ENCODE results near the gene RNU1-3. TPM values are rescaled to one million over a fixed set of nuclear protein-coding genes. Genes with fewer than 3 reads are reported as not detected.
"Not testable (repeated sequence)": the region's sequence is repeated elsewhere in the genome, so short reads cannot be mapped to it uniquely, and the experiment has no call there.

The RNU1-3 gene
- total and polyA plus RNA-seq, 4 donors = 7,231 to 8,154 TPM; not detected in 2

DNA sequence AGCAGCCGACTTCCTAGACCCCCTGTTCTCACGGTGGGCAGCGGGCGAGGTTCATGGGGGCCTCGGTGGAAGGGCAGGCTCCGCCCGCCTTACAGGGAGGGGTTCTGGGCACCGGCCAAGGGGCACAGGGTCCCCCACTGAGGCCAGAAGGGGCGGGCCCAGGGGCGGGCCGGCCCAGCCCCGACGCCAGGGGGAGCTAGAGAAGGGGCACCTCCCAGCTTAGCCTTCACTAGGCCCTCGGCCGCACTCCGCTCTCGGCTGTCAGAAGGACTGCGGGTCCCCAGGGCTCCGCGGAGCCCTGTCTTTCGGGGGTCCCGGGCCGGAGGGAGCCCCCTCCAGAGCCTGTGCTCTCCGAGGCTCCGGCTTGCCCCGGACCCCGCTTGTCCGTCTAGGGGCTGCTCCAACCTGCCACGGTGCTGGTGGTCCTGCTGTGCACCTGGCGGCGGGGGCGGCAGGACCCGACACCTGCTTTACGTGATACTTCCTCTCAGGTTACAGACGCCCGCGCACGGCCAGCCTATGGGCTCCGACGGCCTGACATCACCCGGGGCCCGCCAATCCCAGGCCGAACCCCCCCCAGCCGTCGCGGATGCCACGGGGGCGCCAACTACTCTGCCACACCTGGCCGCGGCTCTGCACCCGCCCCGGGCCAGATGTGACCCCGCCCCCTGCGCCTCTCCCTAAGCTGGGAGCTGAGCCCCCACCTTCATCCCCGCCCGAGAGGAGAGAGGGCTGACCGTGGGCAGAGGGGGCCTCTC is 33.6 kb upstream of the RNU1-3 start:
- DNase-seq; H3K36me3 ChIP-seq (ENCODE audit: control insufficient read depth in 1 of 2, insufficient read depth in 2 of 2, low read length in 1 of 2); intact Hi-C loops (cut with DNase I); H3K4me1 ChIP-seq (ENCODE audit: control insufficient read depth in 1 of 2, insufficient read depth in 2 of 2, low read length in 2 of 2); H3K4me3 ChIP-seq (ENCODE audit: low read length in 2 of 2); H3K9me3 ChIP-seq (ENCODE audit: control insufficient read depth, low read length); H3K27ac ChIP-seq (ENCODE audit: low read depth in 1 of 2, low read length in 2 of 2); ATAC-seq (ENCODE audit: low FRiP score); H3K27me3 ChIP-seq (ENCODE audit: control insufficient read depth in 1 of 2, insufficient read depth in 2 of 2, low read length in 1 of 2): not testable (repeated sequence)
- 0 to 6% methylated on average over 5 to 11 of the region's 57 CpGs for WGBS, 2 donors

DNA sequence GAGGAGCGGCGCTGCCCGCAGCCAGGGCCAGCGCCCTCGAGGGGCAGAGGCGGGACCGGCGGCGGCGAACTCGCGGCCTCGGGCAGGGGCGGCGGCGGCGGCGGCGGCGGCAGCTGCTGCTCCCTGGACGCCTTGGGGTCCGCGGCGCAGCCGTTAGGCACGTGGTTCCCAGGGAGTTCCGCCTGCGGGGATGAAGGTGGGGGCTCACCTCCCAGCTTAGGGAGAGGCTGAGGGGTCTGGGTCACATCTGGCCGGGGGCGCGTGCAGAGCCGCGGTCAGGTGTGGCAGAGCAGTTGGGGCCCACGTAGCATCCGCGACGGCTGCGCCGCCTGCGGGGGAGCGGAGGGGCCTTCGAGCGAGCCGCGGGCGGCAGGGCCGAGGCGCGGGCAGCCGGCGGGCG is 32.7 kb upstream of the RNU1-3 start:
- H3K27me3 ChIP-seq (ENCODE audit: control insufficient read depth in 1 of 2, insufficient read depth in 2 of 2, low read length in 1 of 2); ATAC-seq (ENCODE audit: low FRiP score); H3K9me3 ChIP-seq (ENCODE audit: control insufficient read depth, low read length); H3K4me1 ChIP-seq (ENCODE audit: control insufficient read depth in 1 of 2, insufficient read depth in 2 of 2, low read length in 2 of 2); H3K36me3 ChIP-seq (ENCODE audit: control insufficient read depth in 1 of 2, insufficient read depth in 2 of 2, low read length in 1 of 2); H3K27ac ChIP-seq (ENCODE audit: low read depth in 1 of 2, low read length in 2 of 2); H3K4me3 ChIP-seq (ENCODE audit: low read length in 2 of 2); intact Hi-C loops (cut with DNase I); DNase-seq: not testable (repeated sequence)
- 6 to 7% methylated on average over 31 to 51 of the region's 52 CpGs for WGBS, 2 donors

DNA sequence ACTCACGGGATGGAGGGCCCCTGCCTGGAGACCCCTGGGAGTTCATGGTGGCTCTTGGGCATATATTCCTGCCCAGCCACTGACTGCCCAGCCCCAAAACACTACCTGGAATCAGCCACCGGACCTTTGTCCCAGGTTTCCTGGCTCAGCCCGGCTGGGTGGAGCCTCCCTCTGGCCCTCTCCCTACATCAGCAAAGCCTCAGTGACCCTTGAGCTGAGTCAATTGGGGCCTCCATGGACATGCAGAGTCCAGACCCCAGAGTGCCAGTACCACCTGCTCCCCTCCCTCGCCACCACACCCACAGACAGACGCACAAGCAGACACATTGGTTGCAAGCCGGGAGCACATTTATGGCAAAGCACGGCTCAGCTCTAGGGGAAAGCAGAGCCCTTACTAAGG is 30.4 kb upstream of the RNU1-3 start:
- intact Hi-C loops (cut with DNase I); H3K27me3 ChIP-seq (ENCODE audit: control insufficient read depth in 1 of 2, insufficient read depth in 2 of 2, low read length in 1 of 2); H3K36me3 ChIP-seq (ENCODE audit: control insufficient read depth in 1 of 2, insufficient read depth in 2 of 2, low read length in 1 of 2); H3K4me3 ChIP-seq (ENCODE audit: low read length in 2 of 2); H3K4me1 ChIP-seq (ENCODE audit: control insufficient read depth in 1 of 2, insufficient read depth in 2 of 2, low read length in 2 of 2); H3K9me3 ChIP-seq (ENCODE audit: control insufficient read depth, low read length); DNase-seq; H3K27ac ChIP-seq (ENCODE audit: low read depth in 1 of 2, low read length in 2 of 2); ATAC-seq (ENCODE audit: low FRiP score): not testable (repeated sequence)
- 63 to 65% methylated on average over 4 of the region's 7 CpGs for WGBS, 2 donors

DNA sequence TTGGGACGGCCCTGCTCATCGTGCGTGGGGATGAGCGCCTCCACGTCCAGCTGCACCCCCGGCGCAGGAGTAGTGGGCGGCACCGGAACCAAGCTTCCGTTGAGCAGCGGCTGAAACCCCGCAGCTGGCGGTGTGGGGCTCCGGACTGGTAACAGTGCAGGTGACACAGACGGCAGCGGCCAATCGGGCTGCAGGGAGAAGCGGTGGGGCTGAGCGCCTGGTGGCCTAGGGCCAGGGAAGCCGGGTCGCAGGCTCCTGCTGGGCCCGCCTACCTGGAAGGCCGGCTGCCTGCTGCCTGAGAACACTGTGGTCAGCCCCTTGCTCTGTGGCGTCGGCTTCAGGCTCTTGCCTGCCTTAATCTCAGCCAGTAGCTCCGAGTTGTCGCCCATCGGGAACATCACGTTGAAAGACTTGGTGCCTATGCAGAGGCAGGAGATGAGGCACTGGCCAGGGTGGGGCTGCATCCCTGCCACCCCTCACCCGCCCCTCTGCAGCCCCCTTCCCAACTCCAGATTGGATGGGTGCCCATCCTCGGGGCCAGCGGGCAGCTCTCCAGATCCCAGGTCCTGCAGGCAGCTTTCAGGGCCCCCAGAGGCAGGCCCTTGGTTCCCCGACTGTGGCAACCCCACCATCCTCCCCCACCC is 29.9 kb upstream of the RNU1-3 start:
- DNase-seq = peak in 1 of 2 donors; percentile 73
- H3K9me3 ChIP-seq (ENCODE audit: control insufficient read depth, low read length); H3K4me1 ChIP-seq (ENCODE audit: control insufficient read depth in 1 of 2, insufficient read depth in 2 of 2, low read length in 2 of 2); H3K36me3 ChIP-seq (ENCODE audit: control insufficient read depth in 1 of 2, insufficient read depth in 2 of 2, low read length in 1 of 2); H3K27me3 ChIP-seq (ENCODE audit: control insufficient read depth in 1 of 2, insufficient read depth in 2 of 2, low read length in 1 of 2); H3K4me3 ChIP-seq (ENCODE audit: low read length in 2 of 2); H3K27ac ChIP-seq (ENCODE audit: low read depth in 1 of 2, low read length in 2 of 2); intact Hi-C loops (cut with DNase I); ATAC-seq (ENCODE audit: low FRiP score): not testable (repeated sequence)
- 5 to 10% methylated on average over 20 to 30 of the region's 33 CpGs for WGBS, 2 donors

DNA sequence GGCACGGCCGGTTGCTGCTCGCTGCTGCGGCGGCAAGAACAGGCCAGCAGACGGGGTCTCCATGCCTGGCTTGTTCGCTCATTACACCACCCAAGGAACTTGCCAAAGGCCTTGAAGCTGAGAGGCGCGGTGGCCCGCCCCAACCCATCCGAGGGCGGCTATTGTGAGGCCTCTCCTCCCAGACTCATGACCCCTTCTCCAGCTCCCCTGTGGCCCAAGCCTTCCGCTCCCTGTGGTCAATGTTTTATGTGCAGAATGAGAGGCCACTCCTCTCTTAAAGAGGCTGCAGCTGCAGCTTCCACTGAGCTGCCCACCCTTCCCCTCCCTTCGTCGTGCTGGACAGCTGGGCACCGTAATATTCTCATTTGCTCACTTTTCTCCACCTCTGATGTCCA is 27.6 kb upstream of the RNU1-3 start:
- no CpG with 5 or more reads among the region's 16 CpGs for WGBS, 2 donors
- H3K27me3 ChIP-seq (ENCODE audit: control insufficient read depth in 1 of 2, insufficient read depth in 2 of 2, low read length in 1 of 2); intact Hi-C loops (cut with DNase I): not testable (repeated sequence)

DNA sequence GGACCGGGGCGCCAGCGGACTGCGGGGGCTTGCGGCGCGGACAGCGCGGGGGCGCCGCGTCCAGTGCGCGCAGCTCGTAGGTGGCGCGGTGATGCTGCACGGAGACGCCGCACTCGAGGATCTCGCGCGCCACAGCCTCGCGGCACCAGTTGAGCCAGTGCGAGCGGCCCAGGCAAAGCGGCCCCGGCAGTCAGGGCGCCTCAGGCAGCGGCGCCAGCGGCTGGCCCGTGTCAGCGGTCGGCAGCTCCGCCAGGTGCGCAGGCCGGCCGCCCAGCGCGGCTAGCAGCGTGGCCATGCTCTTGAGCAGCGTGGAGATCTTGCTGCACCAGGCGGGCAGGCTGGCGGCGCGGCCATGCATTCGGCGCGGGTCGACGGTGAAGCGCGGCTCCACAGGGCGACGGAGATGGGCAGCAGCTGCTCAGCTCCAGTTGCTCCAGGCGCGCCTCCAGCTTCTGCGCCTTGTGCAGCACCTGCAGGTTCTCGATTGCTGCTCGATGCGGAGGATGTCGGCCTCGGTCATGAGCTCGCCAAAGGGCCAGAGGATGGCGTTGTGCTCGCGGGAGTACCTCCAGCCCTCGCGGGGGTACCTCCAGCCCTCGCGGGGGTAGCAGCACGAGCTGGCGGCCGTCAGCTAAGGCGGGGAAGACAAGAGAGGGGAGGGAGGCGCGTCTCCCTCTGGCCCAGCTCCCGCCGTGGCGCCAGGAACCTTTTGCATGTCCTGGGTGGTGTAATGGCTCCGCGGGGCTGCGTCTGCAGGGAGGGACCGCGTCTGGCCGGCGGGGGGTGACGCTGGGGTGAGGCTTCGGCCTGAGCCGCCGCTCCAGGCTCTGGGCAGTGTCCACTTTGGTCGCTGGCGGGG is 26.9 kb upstream of the RNU1-3 start:
- intact Hi-C loops (cut with DNase I); H3K4me1 ChIP-seq (ENCODE audit: control insufficient read depth in 1 of 2, insufficient read depth in 2 of 2, low read length in 2 of 2); H3K27me3 ChIP-seq (ENCODE audit: control insufficient read depth in 1 of 2, insufficient read depth in 2 of 2, low read length in 1 of 2); H3K4me3 ChIP-seq (ENCODE audit: low read length in 2 of 2); H3K36me3 ChIP-seq (ENCODE audit: control insufficient read depth in 1 of 2, insufficient read depth in 2 of 2, low read length in 1 of 2); ATAC-seq (ENCODE audit: low FRiP score); H3K27ac ChIP-seq (ENCODE audit: low read depth in 1 of 2, low read length in 2 of 2); H3K9me3 ChIP-seq (ENCODE audit: control insufficient read depth, low read length): not testable (repeated sequence)
- DNase-seq = peak in 1 of 2 donors; percentile 68
- 1% methylated on average over 30 to 47 of the region's 96 CpGs for WGBS, 2 donors

More for the DNA sequence above, 27.6 kb upstream of the RNU1-3 start:
- not testable (repeated sequence) for ATAC-seq (ENCODE audit: low FRiP score); H3K27ac ChIP-seq (ENCODE audit: low read depth in 1 of 2, low read length in 2 of 2); H3K9me3 ChIP-seq (ENCODE audit: control insufficient read depth, low read length); H3K36me3 ChIP-seq (ENCODE audit: control insufficient read depth in 1 of 2, insufficient read depth in 2 of 2, low read length in 1 of 2); H3K4me3 ChIP-seq (ENCODE audit: low read length in 2 of 2); DNase-seq; H3K4me1 ChIP-seq (ENCODE audit: control insufficient read depth in 1 of 2, insufficient read depth in 2 of 2, low read length in 2 of 2)

DNA sequence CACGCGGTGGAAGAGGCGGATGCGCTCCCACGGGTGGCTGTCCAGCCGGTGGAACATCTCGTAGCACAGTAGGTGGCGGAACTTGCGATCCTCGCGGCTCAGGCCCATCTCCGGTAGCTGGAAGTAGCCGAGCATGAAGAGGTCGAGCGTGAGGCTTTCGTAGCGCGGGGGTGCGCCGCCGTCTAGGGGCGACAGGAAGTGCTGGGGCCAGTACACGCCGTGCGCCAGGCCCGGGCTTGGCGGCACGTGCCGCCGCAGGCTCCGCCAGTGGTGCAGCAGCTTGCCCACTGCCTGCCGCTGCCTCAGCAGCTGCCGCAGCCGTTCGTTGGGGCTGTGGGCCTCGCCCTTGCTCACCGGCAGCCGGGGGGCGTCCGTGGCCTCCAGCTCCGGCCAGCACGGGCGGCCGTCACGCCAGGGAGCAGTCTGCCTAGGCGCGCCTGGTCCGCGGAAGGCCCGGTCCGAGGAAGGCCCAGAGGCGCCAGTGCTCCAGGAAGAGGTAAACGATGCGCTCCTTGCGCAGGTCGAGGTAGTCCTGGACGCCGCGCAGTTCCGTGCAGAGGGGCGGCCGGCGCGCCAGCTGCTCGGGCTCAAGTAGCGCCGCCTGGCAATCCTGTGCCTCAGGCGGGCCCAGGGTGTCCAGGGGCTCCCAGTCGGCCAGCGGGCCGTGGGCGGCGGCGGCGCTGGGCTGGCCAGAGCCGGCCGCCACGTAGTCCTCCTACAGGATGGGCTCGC is 26.1 kb upstream of the RNU1-3 start:
- H3K27me3 ChIP-seq (ENCODE audit: control insufficient read depth in 1 of 2, insufficient read depth in 2 of 2, low read length in 1 of 2); H3K27ac ChIP-seq (ENCODE audit: low read depth in 1 of 2, low read length in 2 of 2); H3K4me3 ChIP-seq (ENCODE audit: low read length in 2 of 2); DNase-seq; H3K4me1 ChIP-seq (ENCODE audit: control insufficient read depth in 1 of 2, insufficient read depth in 2 of 2, low read length in 2 of 2); H3K36me3 ChIP-seq (ENCODE audit: control insufficient read depth in 1 of 2, insufficient read depth in 2 of 2, low read length in 1 of 2); ATAC-seq (ENCODE audit: low FRiP score); intact Hi-C loops (cut with DNase I); H3K9me3 ChIP-seq (ENCODE audit: control insufficient read depth, low read length): not testable (repeated sequence)
- 1% methylated on average over 18 to 19 of the region's 79 CpGs for WGBS, 2 donors

DNA sequence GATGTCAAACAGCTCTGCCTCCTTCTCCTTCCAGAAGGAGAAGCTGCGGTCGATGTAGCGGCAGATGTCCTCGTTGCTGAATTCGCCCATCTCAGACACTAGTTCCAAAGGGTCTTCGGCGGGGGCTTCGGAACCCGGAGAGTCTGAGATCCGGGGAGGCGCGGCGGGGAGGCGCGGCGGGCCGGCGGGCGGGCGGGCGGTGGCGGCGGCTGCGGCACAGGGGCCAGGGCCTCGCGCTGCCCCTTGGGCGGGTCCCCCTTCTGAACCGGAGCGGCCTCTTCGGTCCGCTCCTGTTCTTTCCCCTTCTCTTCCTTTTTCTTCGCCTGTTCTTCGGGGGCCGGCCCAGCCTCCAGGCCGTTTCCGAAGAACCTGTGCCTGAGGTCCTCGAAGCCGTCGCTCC is 25.5 kb upstream of the RNU1-3 start:
- H3K4me1 ChIP-seq (ENCODE audit: control insufficient read depth in 1 of 2, insufficient read depth in 2 of 2, low read length in 2 of 2); ATAC-seq (ENCODE audit: low FRiP score); H3K27me3 ChIP-seq (ENCODE audit: control insufficient read depth in 1 of 2, insufficient read depth in 2 of 2, low read length in 1 of 2); H3K9me3 ChIP-seq (ENCODE audit: control insufficient read depth, low read length); H3K36me3 ChIP-seq (ENCODE audit: control insufficient read depth in 1 of 2, insufficient read depth in 2 of 2, low read length in 1 of 2); DNase-seq; intact Hi-C loops (cut with DNase I); H3K4me3 ChIP-seq (ENCODE audit: low read length in 2 of 2); H3K27ac ChIP-seq (ENCODE audit: low read depth in 1 of 2, low read length in 2 of 2): not testable (repeated sequence)
- 7 to 23% methylated on average over 9 to 14 of the region's 39 CpGs for WGBS, 2 donors
